Liver (tissue), 9 donors: ENCODE data around the gene RAD23B. TPM values are rescaled to one million over a fixed set of nuclear protein-coding genes. Genes with fewer than 3 reads are reported as not detected.
A peak's percentile ranks its signal among the peaks of the same experiment; 100 is the strongest.
"Not testable (repeated sequence)": the region's sequence is repeated elsewhere in the genome, so short reads cannot be mapped to it uniquely, and the experiment has no call there.

Source experiments
- DNase-seq: peaks from one replicate; pipeline ENCODE4 v3.0.0-alpha.2; 2017; ENCODE audit warnings: low spot score
- H3K27ac ChIP-seq, 2 donors: one replicate each; pipeline ENCODE4 v1.7.0; 2013; ENCODE audit warnings: inconsistent platforms in 2 of 2, low read length in 2 of 2, control low read depth in 1 of 2, low read depth in 1 of 2, mild to moderate bottlenecking in 1 of 2
- H3K27me3 ChIP-seq, 4 donors: one replicate each; pipeline versions ENCODE4 v1.6.1 to v1.7.0; 2013; ENCODE audit warnings: low read length in 3 of 4, inconsistent platforms in 1 of 4, mild to moderate bottlenecking in 1 of 4, moderate library complexity in 1 of 4; ENCODE audit not compliant: control insufficient read depth in 4 of 4, insufficient read depth in 4 of 4
- H3K36me3 ChIP-seq, 4 donors: one replicate each; pipeline versions ENCODE4 v1.6.1 to v1.7.0; 2013; ENCODE audit warnings: low read length in 3 of 4, mild to moderate bottlenecking in 3 of 4, low read depth in 1 of 4, moderate library complexity in 1 of 4; ENCODE audit not compliant: control insufficient read depth in 4 of 4, insufficient read depth in 3 of 4
- H3K4me1 ChIP-seq, 4 donors: one replicate each; pipeline versions ENCODE4 v1.6.1 to v1.7.0; 2013; ENCODE audit warnings: low read length in 3 of 4, mild to moderate bottlenecking in 3 of 4, moderate library complexity in 1 of 4; ENCODE audit not compliant: control insufficient read depth in 4 of 4, insufficient read depth in 4 of 4
- H3K4me3 ChIP-seq, 3 donors: one replicate each; pipeline versions ENCODE4 v1.6.1 to v1.7.0; 2013; ENCODE audit warnings: low read length in 3 of 3, control low read depth in 1 of 3, low read depth in 1 of 3, mild to moderate bottlenecking in 1 of 3
- H3K9ac ChIP-seq, 2 donors: one replicate each; pipeline ENCODE4 v1.7.0; 2013; ENCODE audit warnings: low read length in 2 of 2, mild to moderate bottlenecking in 2 of 2, moderate library complexity in 2 of 2, control low read depth in 1 of 2, low read depth in 1 of 2
- H3K9me3 ChIP-seq, 4 donors: one replicate each; pipeline versions ENCODE4 v1.6.1 to v1.7.0; 2013; ENCODE audit warnings: low read length in 3 of 4; ENCODE audit not compliant: control insufficient read depth in 4 of 4
- FOXA1 ChIP-seq: IDR thresholded peaks from 2 replicates; pipeline ENCODE4 v1.6.1; 2016; ENCODE audit warnings: antibody characterized with exemption
- HNF4A ChIP-seq, 2 donors: conservative IDR thresholded peaks; 2 replicates each; pipeline ENCODE4 v1.6.1; 2016; ENCODE audit warnings: antibody characterized with exemption in 2 of 2, mild to moderate bottlenecking in 2 of 2
- HNF4G ChIP-seq: IDR thresholded peaks from 2 replicates; pipeline ENCODE4 v1.6.1; 2016; ENCODE audit warnings: antibody characterized with exemption
- JUND ChIP-seq, 2 donors: IDR thresholded peaks; 2 replicates each; pipeline ENCODE4 v1.6.1; 2016; ENCODE audit warnings: antibody characterized with exemption in 2 of 2
- NR2F2 ChIP-seq: IDR thresholded peaks from 2 replicates; pipeline ENCODE4 v1.6.1; 2016; ENCODE audit warnings: antibody characterized with exemption
- RAD21 ChIP-seq, 2 donors: IDR thresholded peaks; 2 replicates each; pipeline ENCODE4 v1.6.1; 2016; ENCODE audit warnings: antibody characterized with exemption in 2 of 2, mild to moderate bottlenecking in 2 of 2
- RXRA ChIP-seq, 2 donors: IDR thresholded peaks; 2 replicates each; pipeline ENCODE4 v1.6.1; 2017 to 2018; ENCODE audit warnings: antibody characterized with exemption in 2 of 2, mild to moderate bottlenecking in 1 of 2
- SP1 ChIP-seq: IDR thresholded peaks from 2 replicates; pipeline ENCODE4 v1.6.1; 2018; ENCODE audit warnings: antibody characterized with exemption, mild to moderate bottlenecking
- YY1 ChIP-seq: IDR thresholded peaks from 2 replicates; pipeline ENCODE4 v1.6.1; 2016; ENCODE audit warnings: antibody characterized with exemption, mild to moderate bottlenecking
- whole genome bisulfite sequencing: extraction: QIAGEN DNeasy Blood & Tissue Kit; methylation state at CpG from one replicate; pipeline ENCODE4 v1.1.7; 2013; 5-methylcytosine and 5-hydroxymethylcytosine counted together
- polyA plus RNA-seq, 2 donors: library from polyadenylated mRNA; stranded (reverse) in 1 of 2; unstranded in 1 of 2; fragments of 200-250 nt in 1 of 2; fragments of >200 nt in 1 of 2; fragmentation: Nextera tagmentation in 1 of 2; extraction: Ambion mirVana in 1 of 2; gene quantifications; one replicate each; pipeline versions ENCODE4 v1.2.1 to v1.2.3, GENCODE V29; 2013 to 2015
- total RNA-seq, 2 donors: library from RNA; depleted of rRNA; stranded (reverse); fragments of >200 nt; gene quantifications; one replicate each; pipeline ENCODE4 v1.2.3, GENCODE V29; 2014
- TF ChIP-seq, protein P1 (sequence below): fragments of 150-350 bp; IDR thresholded peaks from 2 replicates; pipeline ENCODE4 v1.5.1; 2017; ENCODE audit warnings: improper control_type of control experiment, low read depth, low read length; ENCODE audit not compliant: missing input control
- TF ChIP-seq, protein P2 (sequence below): IDR thresholded peaks from 2 replicates; pipeline ENCODE4 v1.6.1; 2016; ENCODE audit warnings: antibody characterized with exemption
- TF ChIP-seq, protein P3 (sequence below): IDR thresholded peaks from 2 replicates; pipeline ENCODE4 v1.6.1; 2016; ENCODE audit warnings: antibody characterized with exemption, mild to moderate bottlenecking
- donor health status: healthy.
- donor health status: healthy.
- donor health status: healthy.
- donor health status: healthy.
- donor health status: healthy.

RAD23B gene
- total and polyA plus RNA-seq, 4 donors: 13.6 to 101 (median 61.6) TPM

GRCh38 chr9:107294756-107295155 lies 11.7 kb downstream of the RAD23B start:
- Histone ChIP-seq H3K27ac (no peak overlapping the region), H3K4me1 (peaks cover 21 to 79% (median 58%) of the 10 kb centered on the region in 4 donors), H3K9ac (no peak overlapping the region), H3K9me3 (no peaks in the 10 kb centered on the region), H3K36me3 (no peaks in the 10 kb centered on the region), H3K27me3 (no peaks in the 10 kb centered on the region), H3K4me3 (no peak overlapping the region)
- DNase-seq: no peak
- WGBS: 68% methylated on average over 4 of the region's 4 CpGs
- TF ChIP-seq FOXA1: no peak
- TF ChIP-seq HNF4A (conservative IDR thresholded peaks at IDR 0.05): no peak
- TF ChIP-seq, protein P1, sequence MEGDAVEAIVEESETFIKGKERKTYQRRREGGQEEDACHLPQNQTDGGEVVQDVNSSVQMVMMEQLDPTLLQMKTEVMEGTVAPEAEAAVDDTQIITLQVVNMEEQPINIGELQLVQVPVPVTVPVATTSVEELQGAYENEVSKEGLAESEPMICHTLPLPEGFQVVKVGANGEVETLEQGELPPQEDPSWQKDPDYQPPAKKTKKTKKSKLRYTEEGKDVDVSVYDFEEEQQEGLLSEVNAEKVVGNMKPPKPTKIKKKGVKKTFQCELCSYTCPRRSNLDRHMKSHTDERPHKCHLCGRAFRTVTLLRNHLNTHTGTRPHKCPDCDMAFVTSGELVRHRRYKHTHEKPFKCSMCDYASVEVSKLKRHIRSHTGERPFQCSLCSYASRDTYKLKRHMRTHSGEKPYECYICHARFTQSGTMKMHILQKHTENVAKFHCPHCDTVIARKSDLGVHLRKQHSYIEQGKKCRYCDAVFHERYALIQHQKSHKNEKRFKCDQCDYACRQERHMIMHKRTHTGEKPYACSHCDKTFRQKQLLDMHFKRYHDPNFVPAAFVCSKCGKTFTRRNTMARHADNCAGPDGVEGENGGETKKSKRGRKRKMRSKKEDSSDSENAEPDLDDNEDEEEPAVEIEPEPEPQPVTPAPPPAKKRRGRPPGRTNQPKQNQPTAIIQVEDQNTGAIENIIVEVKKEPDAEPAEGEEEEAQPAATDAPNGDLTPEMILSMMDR: no peak

DNA sequence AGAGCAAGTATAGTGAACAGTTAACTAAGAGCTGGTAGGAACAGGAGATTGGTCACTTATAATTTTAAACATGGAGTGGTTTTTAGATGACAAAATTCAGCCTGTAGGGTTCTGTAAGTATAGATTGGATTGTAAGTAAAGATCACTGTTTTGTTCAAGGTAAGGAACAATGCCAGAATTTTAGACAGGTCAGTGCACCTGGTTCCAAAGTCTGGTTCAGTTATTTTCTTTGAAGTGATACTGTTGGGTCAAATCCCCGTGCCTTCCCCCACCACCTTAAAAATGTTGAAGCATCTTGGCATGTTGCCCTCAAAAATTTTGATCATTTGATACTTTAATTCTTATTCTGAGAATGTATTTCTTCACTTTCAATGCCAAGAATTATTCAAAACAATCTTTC lies 12.9 kb downstream of the RAD23B start:
- H3K27ac ChIP-seq: peak overlapping the region in 1 of 2 donors; percentile 20
- TF ChIP-seq SP1: peak; percentile 20
- TF ChIP-seq, protein P2, sequence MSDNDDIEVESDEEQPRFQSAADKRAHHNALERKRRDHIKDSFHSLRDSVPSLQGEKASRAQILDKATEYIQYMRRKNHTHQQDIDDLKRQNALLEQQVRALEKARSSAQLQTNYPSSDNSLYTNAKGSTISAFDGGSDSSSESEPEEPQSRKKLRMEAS: no peak
- TF ChIP-seq HNF4A (conservative IDR thresholded peaks at IDR 0.05): peak; percentile 90 to 97
- TF ChIP-seq HNF4G: peak; percentile 64
- peak; percentile 42 for TF ChIP-seq NR2F2
- no peak for TF ChIP-seq JUND (IDR thresholded peaks at IDR 0.05)
- no peak for TF ChIP-seq YY1
- TF ChIP-seq RAD21 (IDR thresholded peaks at IDR 0.05): peak in 1 of 2 donors; percentile 29
- TF ChIP-seq, protein P3, sequence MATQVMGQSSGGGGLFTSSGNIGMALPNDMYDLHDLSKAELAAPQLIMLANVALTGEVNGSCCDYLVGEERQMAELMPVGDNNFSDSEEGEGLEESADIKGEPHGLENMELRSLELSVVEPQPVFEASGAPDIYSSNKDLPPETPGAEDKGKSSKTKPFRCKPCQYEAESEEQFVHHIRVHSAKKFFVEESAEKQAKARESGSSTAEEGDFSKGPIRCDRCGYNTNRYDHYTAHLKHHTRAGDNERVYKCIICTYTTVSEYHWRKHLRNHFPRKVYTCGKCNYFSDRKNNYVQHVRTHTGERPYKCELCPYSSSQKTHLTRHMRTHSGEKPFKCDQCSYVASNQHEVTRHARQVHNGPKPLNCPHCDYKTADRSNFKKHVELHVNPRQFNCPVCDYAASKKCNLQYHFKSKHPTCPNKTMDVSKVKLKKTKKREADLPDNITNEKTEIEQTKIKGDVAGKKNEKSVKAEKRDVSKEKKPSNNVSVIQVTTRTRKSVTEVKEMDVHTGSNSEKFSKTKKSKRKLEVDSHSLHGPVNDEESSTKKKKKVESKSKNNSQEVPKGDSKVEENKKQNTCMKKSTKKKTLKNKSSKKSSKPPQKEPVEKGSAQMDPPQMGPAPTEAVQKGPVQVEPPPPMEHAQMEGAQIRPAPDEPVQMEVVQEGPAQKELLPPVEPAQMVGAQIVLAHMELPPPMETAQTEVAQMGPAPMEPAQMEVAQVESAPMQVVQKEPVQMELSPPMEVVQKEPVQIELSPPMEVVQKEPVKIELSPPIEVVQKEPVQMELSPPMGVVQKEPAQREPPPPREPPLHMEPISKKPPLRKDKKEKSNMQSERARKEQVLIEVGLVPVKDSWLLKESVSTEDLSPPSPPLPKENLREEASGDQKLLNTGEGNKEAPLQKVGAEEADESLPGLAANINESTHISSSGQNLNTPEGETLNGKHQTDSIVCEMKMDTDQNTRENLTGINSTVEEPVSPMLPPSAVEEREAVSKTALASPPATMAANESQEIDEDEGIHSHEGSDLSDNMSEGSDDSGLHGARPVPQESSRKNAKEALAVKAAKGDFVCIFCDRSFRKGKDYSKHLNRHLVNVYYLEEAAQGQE: no peak
- peak; percentile 72 to 78 for TF ChIP-seq RXRA (IDR thresholded peaks at IDR 0.05)

DNA sequence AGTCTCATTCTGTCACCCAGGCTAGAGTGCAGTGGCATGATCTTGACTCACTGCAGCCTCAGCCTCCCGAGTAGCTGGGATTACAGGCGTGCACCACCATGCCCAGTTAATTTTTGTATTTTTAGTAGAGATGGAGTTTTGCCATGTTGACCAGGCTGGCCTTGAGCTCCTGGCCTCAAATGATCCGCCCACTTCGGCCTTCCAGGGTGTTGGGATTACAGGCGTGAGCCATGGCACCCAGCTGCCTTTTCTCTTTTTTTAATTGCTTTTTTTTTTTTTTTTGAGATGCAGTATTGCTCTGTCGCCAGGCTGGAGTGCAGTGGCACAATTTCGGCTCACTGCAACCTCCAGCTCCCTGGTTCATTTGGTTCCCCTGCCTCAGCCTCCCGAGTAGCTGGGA lies 13.5 kb downstream of the RAD23B start:
- not testable (repeated sequence) for H3K4me3 ChIP-seq, H3K27me3 ChIP-seq, DNase-seq, H3K9me3 ChIP-seq, H3K36me3 ChIP-seq, H3K9ac ChIP-seq
- peak; percentile 7 for TF ChIP-seq YY1
- Histone ChIP-seq H3K27ac (peak overlapping the region in 1 of 2 donors; percentile 20), H3K4me1 (peaks cover 19 to 63% (median 48%) of the 10 kb centered on the region in 4 donors)
- WGBS: 49% methylated on average over 8 of the region's 8 CpGs

More for the DNA sequence above, 12.9 kb downstream of the RAD23B start:
- Histone ChIP-seq H3K4me1 (peaks cover 21 to 67% (median 50%) of the 10 kb centered on the region in 4 donors), H3K27me3 (no peaks in the 10 kb centered on the region), H3K9me3 (no peaks in the 10 kb centered on the region), H3K36me3 (peaks cover 0 to 2% (median under 1%) of the 10 kb centered on the region in 4 donors), H3K4me3 (no peak overlapping the region), H3K9ac (no peak overlapping the region)
- DNase-seq: no peak
- 24% methylated on average over 1 of the region's 1 CpG for WGBS
